Lung (tissue), 16 donors: ENCODE results near the gene EDEM2. TPM values are rescaled to one million over a fixed set of nuclear protein-coding genes. Genes with fewer than 3 reads are reported as not detected.
A peak's percentile ranks its signal among the peaks of the same experiment; 100 is the strongest.
"Not testable (repeated sequence)": the region's sequence is repeated elsewhere in the genome, so short reads cannot be mapped to it uniquely, and the experiment has no call there.

Source experiments
- ATAC-seq: fragments of 200-7000 bp; cut with Tn5 transposase; one replicate; pipeline ENCODE4 v1.9.1; 2020; ENCODE audit warnings: moderate number of reproducible peaks; ENCODE audit not compliant: insufficient read depth, low FRiP score
- DNase-seq, 3 donors: peaks; one replicate each; pipeline ENCODE4 v3.0.0-alpha.2; 2013 to 2017
- H3K27ac ChIP-seq, 2 donors: one replicate each; pipeline ENCODE4 v1.5.1; 2013; ENCODE audit warnings: mild to moderate bottlenecking in 2 of 2, moderate library complexity in 2 of 2, control low read depth in 1 of 2, inconsistent platforms in 1 of 2, low read depth in 1 of 2, low read length in 1 of 2
- H3K27me3 ChIP-seq, 3 donors: one replicate each; pipeline ENCODE4 v1.5.1; 2013; ENCODE audit warnings: low read length in 2 of 3; ENCODE audit not compliant: control insufficient read depth in 3 of 3, insufficient read depth in 3 of 3
- H3K36me3 ChIP-seq, 4 donors: one replicate each; pipeline ENCODE4 v1.5.1; 2013; ENCODE audit warnings: low read length in 4 of 4, mild to moderate bottlenecking in 1 of 4, moderate library complexity in 1 of 4; ENCODE audit not compliant: control insufficient read depth in 4 of 4, insufficient read depth in 4 of 4
- H3K4me1 ChIP-seq, 5 donors: one replicate each; pipeline ENCODE4 v1.5.1; 2013; ENCODE audit warnings: low read length in 5 of 5, mild to moderate bottlenecking in 2 of 5, moderate library complexity in 1 of 5; ENCODE audit not compliant: control insufficient read depth in 5 of 5, insufficient read depth in 5 of 5
- H3K4me3 ChIP-seq: one replicate; pipeline ENCODE4 v1.5.1; 2013; ENCODE audit warnings: mild to moderate bottlenecking, control low read depth, moderate library complexity
- H3K9ac ChIP-seq, 2 donors: one replicate each; pipeline ENCODE4 v1.5.1; 2013; ENCODE audit warnings: low read length in 2 of 2, control low read depth in 1 of 2; ENCODE audit not compliant: insufficient read depth in 1 of 2
- H3K9me3 ChIP-seq, 4 donors: one replicate each; pipeline ENCODE4 v1.5.1; 2013; ENCODE audit warnings: low read length in 3 of 4, mild to moderate bottlenecking in 1 of 4, moderate library complexity in 1 of 4; ENCODE audit not compliant: control insufficient read depth in 4 of 4, insufficient read depth in 3 of 4
- WGBS, 2 donors: extraction: QIAGEN DNeasy Blood & Tissue Kit; methylation state at CpG; one replicate each; pipeline ENCODE4 v1.1.7; 2013; 5-methylcytosine and 5-hydroxymethylcytosine counted together
- long read RNA-seq, 5 donors: transcript quantifications; one replicate each; lab custom pipeline, GENCODE V29; 2026
- polyA plus RNA-seq, 2 donors: library from polyadenylated mRNA; stranded (reverse); fragments of 200-250 nt; gene quantifications; one replicate each; pipeline ENCODE4 v1.2.1, GENCODE V29; 2013
- total RNA-seq, 2 donors: library from RNA; depleted of rRNA in 1 of 2; stranded (reverse); fragments of >200 nt in 1 of 2; gene quantifications; one replicate each; pipeline ENCODE4 v1.2.1, GENCODE V29; 2014 to 2021
- TF ChIP-seq, protein P1 (sequence below): IDR thresholded peaks from 2 replicates; pipeline ENCODE4 v1.5.1; 2012; ENCODE audit warnings: mild to moderate bottlenecking; ENCODE audit errors: control extremely low read depth, extremely low read depth
- donor health status: control.
- donor health status: control.
- donor health status: Bipolar disorder and iron deficiency.
- donor health status: healthy.
- donor health status: DM: yes; HTN: yes; CAD: no.

EDEM2 gene, protein sequence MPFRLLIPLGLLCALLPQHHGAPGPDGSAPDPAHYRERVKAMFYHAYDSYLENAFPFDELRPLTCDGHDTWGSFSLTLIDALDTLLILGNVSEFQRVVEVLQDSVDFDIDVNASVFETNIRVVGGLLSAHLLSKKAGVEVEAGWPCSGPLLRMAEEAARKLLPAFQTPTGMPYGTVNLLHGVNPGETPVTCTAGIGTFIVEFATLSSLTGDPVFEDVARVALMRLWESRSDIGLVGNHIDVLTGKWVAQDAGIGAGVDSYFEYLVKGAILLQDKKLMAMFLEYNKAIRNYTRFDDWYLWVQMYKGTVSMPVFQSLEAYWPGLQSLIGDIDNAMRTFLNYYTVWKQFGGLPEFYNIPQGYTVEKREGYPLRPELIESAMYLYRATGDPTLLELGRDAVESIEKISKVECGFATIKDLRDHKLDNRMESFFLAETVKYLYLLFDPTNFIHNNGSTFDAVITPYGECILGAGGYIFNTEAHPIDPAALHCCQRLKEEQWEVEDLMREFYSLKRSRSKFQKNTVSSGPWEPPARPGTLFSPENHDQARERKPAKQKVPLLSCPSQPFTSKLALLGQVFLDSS
- total RNA-seq (10 to 100 TPM; 25.8 to 51.6 TPM), polyA plus RNA-seq (10 to 100 TPM; 19.4 to 42.6 TPM)
- long read RNA-seq, donor 1, transcript EDEM2-202 (11 exons, 1,919 nt): major isoform, 5 of 10 reads
- long read RNA-seq, donor 1, partial matches to known transcripts: 5 of 10 reads
- long read RNA-seq, donor 1, other reads (novel, unspliced or antisense): 0 of 10 reads
- long read RNA-seq, donor 2, partial matches to known transcripts: 0 of 1 reads
- long read RNA-seq, donor 2, other reads (novel, unspliced or antisense): 0 of 1 reads
- long read RNA-seq, donor 3: 0 reads
- long read RNA-seq, donor 4: 0 reads
- long read RNA-seq, donor 5, transcript EDEM2-202 (11 exons, 1,919 nt): major isoform, 8 of 8 reads
- long read RNA-seq, donor 5, partial matches to known transcripts: 0 of 8 reads
- long read RNA-seq, donor 5, other reads (novel, unspliced or antisense): 0 of 8 reads

DNA sequence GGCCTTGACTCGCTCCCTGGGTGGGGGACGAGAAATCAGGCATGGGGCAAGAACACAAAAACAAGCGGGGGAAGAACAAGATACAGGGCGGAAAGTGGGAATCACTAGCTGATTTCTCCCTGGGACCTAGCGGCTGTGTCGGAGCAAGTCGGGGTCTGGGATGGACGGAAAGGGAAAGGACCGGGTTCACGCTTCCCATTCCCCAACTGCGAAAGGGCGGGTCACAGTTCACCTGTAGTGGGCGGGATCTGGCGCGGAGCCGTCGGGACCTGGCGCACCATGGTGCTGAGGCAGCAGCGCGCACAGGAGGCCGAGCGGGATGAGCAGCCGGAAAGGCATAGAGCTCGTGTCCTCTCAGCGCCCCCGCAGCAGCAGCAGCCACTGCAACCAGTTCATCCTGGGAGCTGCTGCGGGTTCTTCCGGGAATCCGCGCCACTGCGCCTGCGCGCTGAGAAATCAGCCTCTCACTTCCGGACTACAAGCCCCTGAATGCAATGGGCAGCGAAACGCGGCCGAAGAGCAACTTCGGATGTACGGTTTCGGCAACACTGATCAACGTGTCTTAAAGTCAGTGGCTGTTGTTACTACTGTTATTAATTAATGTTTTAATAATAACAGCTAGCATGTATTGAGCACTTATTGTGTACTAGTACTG, at the start of gene EDEM2:
Gene EDEM2 (minus strand): TSS at position 417 of the 655 bp plus-strand sequence. CDS start 78 bp downstream, at position 339.
- TF ChIP-seq, protein P1, sequence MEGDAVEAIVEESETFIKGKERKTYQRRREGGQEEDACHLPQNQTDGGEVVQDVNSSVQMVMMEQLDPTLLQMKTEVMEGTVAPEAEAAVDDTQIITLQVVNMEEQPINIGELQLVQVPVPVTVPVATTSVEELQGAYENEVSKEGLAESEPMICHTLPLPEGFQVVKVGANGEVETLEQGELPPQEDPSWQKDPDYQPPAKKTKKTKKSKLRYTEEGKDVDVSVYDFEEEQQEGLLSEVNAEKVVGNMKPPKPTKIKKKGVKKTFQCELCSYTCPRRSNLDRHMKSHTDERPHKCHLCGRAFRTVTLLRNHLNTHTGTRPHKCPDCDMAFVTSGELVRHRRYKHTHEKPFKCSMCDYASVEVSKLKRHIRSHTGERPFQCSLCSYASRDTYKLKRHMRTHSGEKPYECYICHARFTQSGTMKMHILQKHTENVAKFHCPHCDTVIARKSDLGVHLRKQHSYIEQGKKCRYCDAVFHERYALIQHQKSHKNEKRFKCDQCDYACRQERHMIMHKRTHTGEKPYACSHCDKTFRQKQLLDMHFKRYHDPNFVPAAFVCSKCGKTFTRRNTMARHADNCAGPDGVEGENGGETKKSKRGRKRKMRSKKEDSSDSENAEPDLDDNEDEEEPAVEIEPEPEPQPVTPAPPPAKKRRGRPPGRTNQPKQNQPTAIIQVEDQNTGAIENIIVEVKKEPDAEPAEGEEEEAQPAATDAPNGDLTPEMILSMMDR: no peak
- no peaks in the 10 kb centered on the region for H3K27me3 ChIP-seq
- H3K4me1 ChIP-seq: peaks cover 0 to 41% (median 5%) of the 10 kb centered on the region in 5 donors
- peak within 1 kb of the TSS; percentile 72 to 89 for H3K27ac ChIP-seq
- peak; percentile 96 to 97 (median 96) for DNase-seq
- peak within 1 kb of the TSS; percentile 79 for H3K4me3 ChIP-seq
- 0% methylated on average over 42 of the region's 42 CpGs for WGBS, 2 donors
- peaks cover 5 to 17% (median 13%) of the 10 kb centered on the region in 4 donors for H3K36me3 ChIP-seq
- no peaks in the 10 kb centered on the region for H3K9me3 ChIP-seq
- peak; percentile 88 for ATAC-seq
- H3K9ac ChIP-seq: peak within 1 kb of the TSS; percentile 3 to 42

DNA sequence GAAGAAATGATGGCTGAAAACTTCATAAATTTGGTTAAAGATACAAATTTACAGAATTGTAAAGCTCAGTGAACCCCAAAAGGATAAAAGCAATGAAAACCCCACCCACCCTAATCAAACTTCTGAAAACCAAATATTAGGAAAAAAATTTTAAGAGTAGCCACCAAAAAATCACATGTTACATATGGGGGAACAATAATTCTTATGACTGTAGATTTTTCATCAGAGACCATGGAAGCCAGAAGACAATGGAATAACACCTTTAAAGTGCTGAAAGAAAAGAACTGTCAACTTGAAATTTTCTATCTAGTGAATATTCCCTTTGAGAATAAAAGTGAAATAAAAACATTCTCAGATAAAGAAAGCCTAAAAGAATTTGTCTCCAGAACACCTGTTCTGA, 49.2 kb upstream of the EDEM2 start:
- H3K9me3 ChIP-seq: peaks cover 0 to 7% (median 0%) of the 10 kb centered on the region in 4 donors
- ATAC-seq (no peak), DNase-seq (no peak)
- peaks cover 0 to 6% (median 2%) of the 10 kb centered on the region in 5 donors for H3K4me1 ChIP-seq
- no peaks in the 10 kb centered on the region for H3K27me3 ChIP-seq
- no peaks in the 10 kb centered on the region for H3K36me3 ChIP-seq
- no peak overlapping the region for H3K27ac ChIP-seq
- no peak overlapping the region for H3K4me3 ChIP-seq
- TF ChIP-seq, protein P1: no peak
- no peak overlapping the region for H3K9ac ChIP-seq

DNA sequence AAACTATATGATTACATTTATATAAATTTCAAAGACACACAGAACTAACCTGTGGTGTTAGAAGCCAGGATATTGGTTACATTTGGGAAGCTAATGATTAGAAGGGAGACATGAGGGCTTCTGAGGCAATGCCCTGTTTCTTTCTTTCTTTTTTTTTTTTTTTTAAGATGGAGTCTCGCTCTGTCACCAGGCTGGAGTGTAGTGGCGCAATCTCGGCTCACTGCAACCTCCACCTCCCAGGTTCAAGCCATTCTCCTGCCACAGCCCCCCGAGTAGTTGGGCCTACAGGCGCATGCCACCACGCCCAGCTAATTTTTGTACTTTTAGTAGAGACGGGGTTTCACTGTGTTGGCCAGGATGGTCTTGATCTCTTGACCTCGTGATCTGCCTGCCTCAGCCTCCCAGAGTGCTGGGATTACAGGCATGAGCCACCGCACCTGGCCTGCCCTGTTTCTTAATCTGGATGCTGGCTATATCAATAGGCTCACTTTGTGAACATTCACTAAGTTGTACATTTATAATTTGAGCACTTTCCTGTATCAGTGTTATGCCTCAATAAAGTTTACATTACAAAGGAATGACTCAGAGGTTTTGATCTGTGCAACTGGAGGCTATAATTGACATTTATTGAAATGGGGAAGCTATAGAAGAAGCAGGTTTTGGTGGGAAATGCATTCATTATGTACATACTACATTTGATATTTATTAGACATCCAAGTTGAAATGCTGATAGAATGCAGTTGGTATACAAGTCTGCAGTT, 46.1 kb upstream of the EDEM2 start:
- not testable (repeated sequence) for H3K27ac ChIP-seq, H3K4me3 ChIP-seq, H3K27me3 ChIP-seq, H3K4me1 ChIP-seq, ATAC-seq, DNase-seq, H3K36me3 ChIP-seq, H3K9me3 ChIP-seq, H3K9ac ChIP-seq
- WGBS, 2 donors: 93 to 94% methylated on average over 9 of the region's 9 CpGs
